ENCODE data around the gene USO1.
"Not testable (repeated sequence)": the region's sequence is repeated elsewhere in the genome, so short reads cannot be mapped to it uniquely, and the experiment has no call there.

The USO1 gene

DNA sequence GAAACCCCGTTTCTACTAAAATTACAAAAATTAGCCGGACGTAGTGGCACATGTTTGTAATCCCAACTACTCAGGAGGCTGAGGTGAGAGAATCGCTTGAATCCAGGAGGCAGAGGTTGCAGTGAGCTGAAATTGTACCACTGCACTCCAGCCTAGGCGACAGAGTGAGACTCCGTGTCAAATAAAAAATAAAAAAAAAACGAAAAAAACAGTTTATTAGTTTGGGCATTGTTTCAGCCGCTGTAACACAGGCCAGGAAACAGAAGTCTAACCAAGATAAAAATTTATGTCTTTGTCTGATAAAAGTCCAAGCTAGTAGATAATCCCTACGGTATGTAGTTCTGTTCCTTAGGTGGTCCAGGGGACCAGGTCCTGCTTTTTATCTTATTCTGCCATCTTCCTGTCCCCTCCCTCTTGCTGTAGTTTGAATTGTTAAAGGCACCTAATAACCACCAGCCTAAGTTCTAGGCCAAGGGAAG, 21.4 kb downstream of the USO1 start:
- in situ Hi-C loops (cut with MboI; ENCODE audit: low sequenced_read_pairs): no loop called here

DNA sequence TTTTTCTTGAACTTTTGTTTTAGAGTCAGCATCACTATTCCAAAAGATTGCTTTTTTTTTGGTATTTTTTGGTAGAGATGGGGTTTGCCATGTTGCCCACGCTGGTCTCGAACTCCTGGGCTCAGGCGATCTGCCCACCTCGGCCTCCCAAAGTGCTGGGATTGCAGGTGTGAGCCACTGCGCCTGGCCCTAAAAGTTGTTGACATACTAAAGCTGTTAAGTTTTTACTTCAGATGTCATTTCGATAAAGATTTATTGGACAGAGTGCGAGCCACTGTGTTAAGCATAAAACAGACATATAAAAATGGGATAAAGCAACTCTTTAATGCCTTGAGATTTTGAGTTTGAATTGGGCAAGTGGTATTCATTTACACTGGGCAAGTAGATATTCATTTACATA, 28.3 kb downstream of the USO1 start:
- in situ Hi-C loops (cut with MboI; ENCODE audit: low sequenced_read_pairs): no loop called here

DNA sequence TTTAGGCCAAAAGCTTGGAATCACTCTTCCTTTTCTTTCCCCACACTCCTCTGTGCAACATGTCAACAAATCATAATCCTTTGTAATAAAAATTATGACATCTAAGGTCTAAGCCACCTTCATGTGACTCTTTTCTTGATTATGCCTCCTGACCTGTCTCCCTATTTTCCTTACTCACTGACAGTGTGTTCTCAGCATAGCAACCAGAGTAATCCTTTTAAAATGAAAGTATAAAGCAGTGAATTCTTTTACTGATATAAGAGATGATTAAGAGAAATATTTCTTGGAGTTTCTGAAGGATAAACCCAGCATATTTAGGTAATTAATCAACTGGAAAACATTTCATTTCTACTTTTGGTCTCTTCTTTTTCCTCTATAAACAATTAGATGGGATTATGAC, 44.7 kb downstream of the USO1 start:
- in situ Hi-C loops (cut with MboI; ENCODE audit: low sequenced_read_pairs): no loop called here

DNA sequence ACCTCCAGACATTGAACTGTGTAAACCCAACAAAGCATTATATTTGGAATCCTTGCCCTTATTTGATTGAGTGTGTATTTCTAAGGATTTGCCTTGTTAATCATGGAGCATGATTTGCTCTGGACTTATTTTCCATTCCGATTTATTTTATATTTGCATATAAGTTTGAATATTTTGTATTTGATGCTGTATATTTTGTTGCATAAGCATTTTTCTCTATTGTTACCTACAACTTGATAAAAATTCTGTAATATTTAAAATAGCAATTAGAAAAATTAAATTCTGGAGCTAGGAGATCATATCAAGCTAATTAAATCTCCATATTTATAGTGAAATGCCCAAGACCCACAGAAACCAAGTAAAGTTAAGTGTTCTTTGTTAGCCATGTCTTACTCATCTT, 47.2 kb downstream of the USO1 start:
- in situ Hi-C loops (cut with MboI; ENCODE audit: low sequenced_read_pairs): no loop called here

DNA sequence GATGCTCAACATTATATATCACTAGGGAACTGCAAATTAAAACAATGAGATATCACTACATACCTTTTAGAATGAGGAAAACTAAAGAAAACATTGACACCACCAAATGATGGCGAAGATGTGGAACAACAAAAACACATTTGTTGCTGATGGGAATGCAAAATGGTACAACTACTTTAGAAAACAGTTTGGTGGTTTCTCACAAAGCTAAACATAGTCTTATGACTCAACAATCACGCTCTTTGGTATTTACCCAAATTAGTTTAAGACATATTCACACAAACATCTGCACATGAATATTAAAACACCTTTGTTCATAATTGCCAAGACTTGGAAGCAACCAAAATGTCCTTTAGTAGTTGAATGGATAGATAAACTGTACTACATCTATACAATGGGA, 53.2 kb downstream of the USO1 start:
- in situ Hi-C loops (cut with MboI; ENCODE audit: low sequenced_read_pairs): no loop called here

DNA sequence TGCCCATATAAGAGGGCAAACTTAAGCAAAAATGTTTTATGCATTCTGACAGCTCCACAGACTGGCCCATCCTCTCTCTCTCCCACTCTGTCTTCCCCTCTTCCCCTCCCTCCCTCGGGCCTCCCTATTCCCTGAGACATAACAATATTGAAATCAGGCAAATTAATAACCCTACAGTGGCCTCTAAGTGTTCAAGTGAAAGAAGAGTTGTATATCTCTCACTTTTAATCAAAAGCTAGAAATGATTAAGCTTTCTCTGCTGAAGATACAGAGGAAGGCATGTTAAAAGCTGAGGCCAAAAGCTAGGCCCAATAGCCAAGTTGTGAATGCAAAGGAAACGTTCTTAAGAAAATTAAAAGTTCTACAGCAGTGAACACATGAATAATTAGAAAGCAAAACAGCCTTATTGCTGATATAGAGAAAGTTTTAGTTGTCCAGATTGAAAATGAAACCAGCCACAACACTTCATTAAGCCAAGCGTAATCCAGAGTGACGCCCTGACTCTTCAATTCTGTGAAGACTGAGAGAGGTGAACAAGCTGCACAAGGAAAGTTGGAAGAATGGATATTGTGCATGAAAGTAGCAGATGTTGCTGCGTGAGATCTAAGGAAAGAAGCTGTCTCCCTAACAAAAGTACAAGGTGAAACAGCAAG, 54.9 kb downstream of the USO1 start:
- in situ Hi-C loops (cut with MboI; ENCODE audit: low sequenced_read_pairs): no loop called here

DNA sequence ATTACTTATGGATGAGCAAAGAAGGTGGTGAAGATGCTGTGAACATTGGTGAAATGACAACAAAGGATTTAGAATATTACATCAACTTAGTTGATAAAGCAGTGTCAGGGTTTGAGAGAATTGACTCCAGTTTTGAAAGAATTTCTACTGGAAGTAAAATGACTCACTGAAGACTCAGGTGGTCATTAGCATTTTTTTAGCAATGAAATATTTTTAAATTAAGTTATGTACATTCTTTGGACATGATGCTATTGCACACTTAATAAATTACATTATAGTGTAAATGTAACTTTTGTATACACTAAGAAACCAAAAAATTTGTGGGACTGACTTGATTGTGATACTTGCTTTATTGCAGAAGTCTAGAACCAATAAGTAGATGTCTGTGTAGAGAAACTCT, 56.9 kb downstream of the USO1 start:
- in situ Hi-C loops (cut with MboI; ENCODE audit: low sequenced_read_pairs): no loop called here

DNA sequence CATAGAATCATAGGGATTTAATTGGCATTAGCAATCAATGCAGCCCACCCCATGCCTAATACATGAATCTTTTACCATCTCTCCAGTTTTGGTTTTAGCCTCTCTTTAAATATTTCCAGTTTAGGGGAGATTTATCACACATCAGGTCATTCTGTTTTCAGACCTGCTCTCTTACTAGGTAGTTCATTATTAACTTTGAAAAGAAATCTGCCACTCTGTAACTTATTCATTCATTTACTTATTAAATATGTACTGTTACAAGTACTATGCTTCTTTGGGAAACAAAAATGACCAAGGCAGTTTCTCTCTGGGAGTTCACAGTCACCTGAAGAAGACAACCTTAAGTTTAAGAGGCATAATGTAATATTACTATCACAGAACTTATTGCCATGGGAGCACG, 62.1 kb downstream of the USO1 start:
- in situ Hi-C loops (cut with MboI; ENCODE audit: low sequenced_read_pairs): no loop called here

DNA sequence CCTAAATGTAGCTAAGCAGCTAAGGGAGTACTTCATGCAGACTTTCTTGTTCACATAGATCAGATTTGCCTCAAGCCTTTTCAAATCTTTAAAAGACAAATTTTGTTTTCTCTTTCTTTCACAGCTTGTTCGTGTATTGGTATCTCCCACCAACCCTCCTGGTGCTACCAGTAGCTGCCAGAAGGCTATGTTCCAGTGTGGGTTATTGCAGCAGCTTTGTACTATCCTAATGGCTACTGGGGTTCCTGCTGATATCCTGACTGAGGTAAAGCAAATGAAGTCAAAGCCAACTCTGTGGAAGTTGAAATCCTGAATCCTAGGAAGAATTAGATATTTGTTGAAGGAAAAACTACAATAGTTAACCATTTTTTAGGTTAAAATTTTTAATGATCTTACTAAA, 62.6 kb downstream of the USO1 start:
- in situ Hi-C loops (cut with MboI; ENCODE audit: low sequenced_read_pairs): no loop called here

DNA sequence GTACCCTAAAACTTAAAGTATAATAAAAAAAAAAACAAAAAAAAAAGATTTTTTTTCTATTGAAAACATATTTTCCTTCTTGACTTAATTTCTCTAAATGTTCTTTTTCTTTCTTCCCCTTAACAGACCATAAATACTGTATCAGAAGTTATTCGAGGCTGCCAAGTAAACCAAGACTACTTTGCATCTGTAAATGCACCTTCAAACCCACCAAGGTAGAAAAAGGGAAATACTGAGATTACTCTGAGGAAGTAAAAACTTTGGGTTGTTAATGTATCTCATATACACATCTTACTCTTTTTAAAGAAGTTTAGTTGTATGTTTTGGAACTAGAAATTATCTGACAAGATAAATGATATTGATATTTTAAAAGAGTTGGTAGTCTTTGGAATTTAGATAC, 65.6 kb downstream of the USO1 start:
- in situ Hi-C loops (cut with MboI; ENCODE audit: low sequenced_read_pairs): no loop called here

DNA sequence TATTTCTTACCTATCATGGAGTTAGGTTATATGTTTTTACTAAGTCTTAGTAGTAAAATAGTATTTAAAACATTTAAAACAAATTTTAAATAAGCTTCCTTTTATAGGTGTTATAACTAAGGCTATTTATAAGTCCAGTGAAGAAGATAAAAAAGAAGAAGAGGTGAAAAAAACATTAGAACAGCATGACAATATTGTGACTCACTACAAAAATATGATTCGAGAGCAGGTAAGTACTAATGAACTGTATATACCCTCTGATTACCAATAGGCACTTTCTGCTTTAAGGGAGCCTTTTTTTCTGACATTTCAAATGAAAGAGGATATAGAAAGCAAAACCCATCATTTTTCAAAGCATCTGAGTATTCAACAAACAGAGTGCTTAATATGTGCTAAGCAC, 76.6 kb downstream of the USO1 start:
- in situ Hi-C loops (cut with MboI; ENCODE audit: low sequenced_read_pairs): no loop called here

DNA sequence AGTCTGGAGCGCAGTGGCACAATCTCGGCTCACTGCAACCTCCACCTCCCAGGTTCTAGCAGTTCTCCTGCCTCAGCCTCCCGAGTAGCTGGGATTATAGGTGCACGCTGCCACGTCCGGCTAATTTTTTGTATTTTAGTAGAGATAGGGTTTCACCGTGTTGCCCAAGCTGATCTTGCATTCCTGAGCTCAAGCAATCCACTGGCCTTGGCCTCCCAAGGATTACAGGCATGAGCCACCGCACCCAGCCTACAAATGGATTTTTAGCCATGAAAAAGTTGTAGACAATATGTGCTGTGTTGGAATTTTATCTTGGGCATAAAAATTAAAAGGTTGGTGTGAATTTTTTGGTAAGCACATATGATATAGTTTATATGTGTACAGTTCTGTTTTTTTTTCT, 81.7 kb downstream of the USO1 start:
- in situ Hi-C loops (cut with MboI; ENCODE audit: low sequenced_read_pairs): not testable (repeated sequence)

DNA sequence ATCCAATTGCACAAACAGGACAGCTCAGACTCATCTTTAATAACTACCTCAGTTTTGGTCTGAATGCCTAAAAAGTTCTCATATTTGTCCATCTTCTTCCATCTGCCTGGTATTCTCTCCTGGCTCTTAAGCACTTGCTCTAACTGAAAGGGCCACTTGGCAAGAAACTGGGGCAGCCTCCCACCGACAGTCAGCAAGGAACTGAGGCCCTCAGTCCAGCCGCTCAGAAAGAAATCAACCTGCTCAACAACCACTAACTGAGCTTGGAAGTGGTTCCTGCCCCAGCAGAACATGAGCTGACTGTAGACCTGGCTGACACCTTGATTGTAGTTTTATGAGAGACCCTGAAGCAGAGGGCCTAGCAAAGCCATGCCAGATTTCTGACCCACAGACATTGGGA, 93.5 kb downstream of the USO1 start:
- in situ Hi-C loops (cut with MboI; ENCODE audit: low sequenced_read_pairs): no loop called here

DNA sequence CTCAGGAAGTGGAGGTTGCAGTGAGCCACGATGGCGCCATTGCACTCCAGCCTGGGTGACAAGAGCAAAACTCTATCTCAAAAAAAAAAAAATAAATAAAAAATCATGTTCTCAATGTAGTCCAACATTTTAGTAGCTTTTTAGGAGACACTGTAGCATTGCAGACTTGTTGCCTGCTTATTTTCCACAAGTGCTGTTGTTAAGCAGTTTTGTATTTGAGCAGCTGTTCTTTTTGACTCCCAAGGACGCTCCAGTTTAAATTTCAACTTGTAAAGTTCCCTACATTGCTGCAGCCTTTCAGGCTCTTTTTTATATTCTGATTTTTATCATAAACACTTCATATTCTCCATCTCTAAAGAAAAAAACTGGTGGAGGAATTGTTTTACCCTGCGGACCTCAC, 94.7 kb downstream of the USO1 start:
- in situ Hi-C loops (cut with MboI; ENCODE audit: low sequenced_read_pairs): no loop called here

DNA sequence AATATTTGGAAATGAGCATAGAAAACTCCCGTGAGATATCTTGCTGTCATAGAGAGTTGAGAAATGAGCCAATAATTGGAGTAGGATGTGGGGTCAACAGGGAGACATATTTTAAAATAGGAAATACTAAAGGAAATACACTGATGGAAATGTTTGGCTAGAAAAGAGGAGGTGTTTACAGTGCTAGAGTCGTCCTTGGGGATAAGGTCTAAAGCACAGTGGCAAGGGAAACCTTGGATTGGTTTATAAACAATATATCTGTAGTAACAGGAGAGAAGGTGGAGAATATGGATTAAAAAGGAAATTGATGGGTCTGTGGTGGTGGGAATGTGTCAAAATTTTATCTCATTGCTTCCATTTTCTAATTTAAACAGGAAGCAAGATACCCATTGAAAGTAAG, 95.8 kb downstream of the USO1 start:
- in situ Hi-C loops (cut with MboI; ENCODE audit: low sequenced_read_pairs): no loop called here

DNA sequence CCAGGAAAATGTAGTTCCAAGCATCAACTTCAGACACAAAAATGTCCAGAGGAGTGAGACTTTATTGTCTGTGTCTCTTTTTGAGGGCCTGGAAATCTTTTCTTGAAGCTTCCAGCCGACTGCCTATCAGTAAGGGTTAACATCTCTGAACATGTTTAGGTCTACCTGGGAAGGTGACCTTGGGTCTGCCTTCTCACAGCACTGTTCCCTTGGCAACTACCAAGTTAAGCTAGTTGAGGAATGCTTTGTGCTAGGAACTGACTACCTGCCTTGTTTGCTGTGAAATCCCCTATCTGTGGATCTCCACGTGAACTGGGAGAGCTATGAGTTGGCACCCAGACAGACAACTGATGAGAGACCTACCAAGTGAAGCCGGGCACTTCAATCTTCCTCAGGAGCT, 96.3 kb downstream of the USO1 start:
- in situ Hi-C loops (cut with MboI; ENCODE audit: low sequenced_read_pairs): no loop called here

DNA sequence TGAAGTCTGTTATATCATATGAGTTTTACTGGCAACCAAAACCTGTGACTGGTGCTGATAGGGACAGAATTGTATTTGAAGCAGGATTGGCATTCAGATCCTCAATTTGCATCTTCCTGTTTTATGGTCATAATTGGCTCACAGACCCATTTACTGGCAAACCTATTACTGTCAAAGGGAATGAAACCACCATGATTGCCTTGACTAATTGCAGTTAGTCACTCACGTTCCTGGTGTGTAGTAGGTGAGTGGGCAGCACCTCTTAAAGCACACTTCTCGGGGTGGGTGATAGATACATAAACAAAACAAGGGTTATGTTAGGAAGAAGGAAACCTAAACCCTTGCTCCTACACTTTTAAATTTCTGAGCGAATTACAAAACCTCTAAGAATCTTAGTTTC, 96.8 kb downstream of the USO1 start:
- in situ Hi-C loops (cut with MboI; ENCODE audit: low sequenced_read_pairs): no loop called here

DNA sequence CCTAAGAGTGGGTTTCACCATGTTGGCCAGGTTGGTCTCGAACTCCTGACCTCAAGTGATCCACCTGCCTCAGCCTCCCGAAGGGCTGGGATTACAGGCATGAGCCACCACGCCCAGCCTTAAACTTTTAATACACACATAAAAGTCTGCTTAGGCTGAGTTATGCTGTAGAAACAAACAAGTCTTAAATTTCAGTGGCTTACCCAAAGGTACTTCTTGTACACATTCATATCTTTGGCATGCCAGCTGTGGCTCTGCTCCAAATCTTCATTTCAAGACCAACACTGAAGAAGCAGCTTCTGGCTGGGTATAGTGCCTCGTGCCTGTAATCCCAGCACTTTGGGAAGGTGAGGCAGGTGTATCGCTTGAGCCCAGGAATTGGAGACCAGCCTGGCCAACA, 97.6 kb downstream of the USO1 start:
- in situ Hi-C loops (cut with MboI; ENCODE audit: low sequenced_read_pairs): no loop called here

DNA sequence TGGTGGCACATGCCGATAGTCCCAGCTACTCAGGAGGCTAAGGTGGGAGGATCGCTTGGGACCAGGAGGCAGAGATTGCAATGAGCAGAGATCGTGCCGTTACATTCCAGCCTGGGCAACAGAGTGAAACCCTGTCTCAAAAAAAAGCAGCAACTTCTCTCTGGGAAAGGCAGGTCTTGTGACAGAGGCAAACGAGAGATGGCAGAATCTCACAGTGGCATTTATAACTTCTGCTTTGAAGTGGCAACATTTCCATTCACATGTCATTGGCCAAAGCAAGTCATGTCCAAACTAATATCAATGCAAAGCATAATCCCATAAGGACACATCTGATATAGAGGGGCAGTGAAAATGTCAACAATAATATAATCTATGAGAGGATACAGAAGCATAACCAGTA, 98.0 kb downstream of the USO1 start:
- in situ Hi-C loops (cut with MboI; ENCODE audit: low sequenced_read_pairs): no loop called here

DNA sequence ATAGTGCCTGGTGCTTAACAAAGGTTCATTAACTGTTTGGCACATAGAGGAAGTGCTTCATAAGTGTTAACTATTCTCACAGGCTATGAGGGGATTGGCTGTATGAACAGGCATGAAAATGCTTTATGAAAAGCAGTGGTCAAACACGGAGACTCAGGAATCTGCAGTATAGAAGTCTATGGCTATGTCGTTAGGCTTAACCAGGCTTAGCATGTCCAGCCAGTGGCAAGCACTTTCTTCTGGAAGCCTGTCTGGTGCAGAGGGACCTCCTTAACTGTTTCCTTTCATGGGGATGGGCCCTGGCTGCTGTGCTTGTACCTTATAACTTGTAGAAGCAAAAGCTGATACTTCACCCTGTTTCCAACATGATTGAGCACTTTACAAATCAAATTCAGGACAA, 99.4 kb downstream of the USO1 start:
- in situ Hi-C loops (cut with MboI; ENCODE audit: low sequenced_read_pairs): no loop called here

DNA sequence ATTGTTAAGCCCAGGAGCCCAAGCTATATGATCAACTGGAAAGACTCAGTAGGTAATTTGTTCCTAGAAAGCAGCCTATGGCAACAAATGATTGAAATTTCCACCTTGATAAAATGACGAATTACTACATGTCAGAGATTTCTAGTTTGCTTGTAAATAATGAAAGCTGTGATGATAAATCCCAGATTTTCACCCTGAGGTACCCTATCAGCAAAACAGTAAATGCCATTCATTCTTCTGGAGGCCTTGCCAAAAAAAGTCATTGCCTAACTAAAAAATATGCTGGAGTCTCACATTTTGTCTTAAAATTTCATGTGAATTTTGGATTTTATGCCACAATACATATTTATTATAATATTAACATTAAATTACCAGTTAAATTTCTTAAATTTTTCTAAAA, 106.5 kb downstream of the USO1 start:
- in situ Hi-C loops (cut with MboI; ENCODE audit: low sequenced_read_pairs): no loop called here

DNA sequence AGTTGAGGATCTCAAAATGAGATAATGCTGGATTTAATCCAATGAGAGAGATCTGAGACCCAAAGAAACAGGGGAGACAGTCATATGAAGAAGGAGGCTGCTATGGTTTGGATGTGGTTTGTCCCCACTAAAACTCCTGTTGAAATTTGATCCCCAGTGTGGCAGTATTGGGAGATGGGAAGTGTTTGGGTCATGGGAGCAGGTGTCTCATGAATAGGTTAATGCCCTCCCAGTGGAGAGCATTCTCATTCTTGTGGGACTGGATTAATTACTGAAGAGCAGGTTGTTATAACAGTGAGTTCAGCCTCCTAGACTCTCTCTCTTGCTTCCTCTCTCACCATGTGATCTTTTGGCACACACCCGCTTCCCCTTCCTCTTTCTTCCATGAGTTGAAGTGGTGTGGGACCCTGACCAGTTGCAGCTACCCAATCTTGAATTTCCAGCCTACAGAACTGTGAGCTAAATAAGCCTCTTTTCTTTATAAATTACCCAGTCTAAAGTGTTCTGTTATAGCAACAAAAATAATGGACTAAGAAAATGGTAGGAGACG, 107.6 kb downstream of the USO1 start:
- in situ Hi-C loops (cut with MboI; ENCODE audit: low sequenced_read_pairs): no loop called here

DNA sequence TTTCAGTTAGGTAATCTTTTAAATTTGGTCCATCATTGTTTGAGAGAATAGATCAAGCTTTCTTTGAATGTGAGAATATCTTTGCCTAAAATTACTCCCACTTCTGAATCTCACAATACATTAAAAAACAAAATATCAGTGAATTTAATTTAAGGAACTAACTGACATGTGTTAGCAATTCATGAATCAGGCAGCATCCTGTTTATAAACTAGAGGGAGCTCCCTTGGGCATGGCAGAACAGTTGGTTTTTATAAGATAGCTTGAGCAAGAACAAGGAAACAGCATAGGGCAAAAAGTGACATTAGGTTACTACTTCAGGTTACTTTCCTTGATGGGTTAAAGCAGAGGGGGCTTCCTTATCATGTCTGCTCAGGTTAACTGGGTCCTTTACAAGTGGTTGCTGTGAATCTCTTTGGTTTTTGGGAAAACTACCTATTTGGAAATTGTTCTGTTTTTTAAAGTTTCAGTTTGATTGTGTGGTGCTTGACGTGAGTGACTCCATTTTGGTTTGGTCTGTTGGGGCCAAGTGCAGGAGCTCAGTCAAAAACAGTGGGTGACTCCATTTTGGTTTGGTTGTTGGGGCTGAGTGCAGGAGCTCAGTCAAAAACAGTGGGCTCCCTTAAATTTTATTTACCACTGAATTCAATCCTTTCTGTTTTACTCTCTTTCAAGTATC, 109.9 kb downstream of the USO1 start:
- in situ Hi-C loops (cut with MboI; ENCODE audit: low sequenced_read_pairs): no loop called here

Measured in HL-60/S4 (cell line).